Neutrophil (primary cell): Measurements from ENCODE around the gene TM9SF4.
A peak's percentile ranks its signal among the peaks of the same experiment; 100 is the strongest.

ENCODE experiments used
- H3K27ac ChIP-seq: fragments of 200-600 bp; sonication (generic); 2 replicates; pipeline ENCODE4 v1.5.1; 2016; ENCODE audit warnings: mild to moderate bottlenecking, moderate library complexity
- H3K27me3 ChIP-seq: fragments of 200-600 bp; sonication (generic); 2 replicates; pipeline ENCODE4 v1.6.0; 2016; ENCODE audit warnings: mild to moderate bottlenecking
- H3K36me3 ChIP-seq: fragments of 200-600 bp; sonication (generic); 2 replicates; pipeline ENCODE4 v1.5.1; 2017
- H3K4me1 ChIP-seq, 2 experiments: fragments of 200-600 bp in 1 of 2; sonication (generic) in 1 of 2; 1 replicate in 1 of 2; 2 replicates in 1 of 2; pipeline versions ENCODE4 v1.5.1 to v1.6.1; 2013 to 2016; ENCODE audit warnings: low read depth in 1 of 2, low read length in 1 of 2, mild to moderate bottlenecking in 1 of 2, moderate library complexity in 1 of 2; ENCODE audit not compliant: control insufficient read depth in 1 of 2, insufficient read depth in 1 of 2
- H3K4me3 ChIP-seq, 2 experiments: fragments of 200-600 bp in 1 of 2; sonication (generic) in 1 of 2; 1 replicate in 1 of 2; 2 replicates in 1 of 2; pipeline ENCODE4 v1.5.1; 2013 to 2016; ENCODE audit warnings: low read depth in 1 of 2, low read length in 1 of 2, mild to moderate bottlenecking in 1 of 2, moderate library complexity in 1 of 2
- H3K9me3 ChIP-seq: fragments of 200-600 bp; sonication (generic); 2 replicates; pipeline ENCODE4 v1.5.1; 2016
- CTCF ChIP-seq: fragments of 200-600 bp; sonication (generic); IDR thresholded peaks from 2 replicates; pipeline ENCODE4 v1.5.1; 2016; ENCODE audit warnings: antibody characterized with exemption

Gene TM9SF4

GRCh38 chr20:32153156-32153665, 43.7 kb downstream of the TM9SF4 start:
- Histone ChIP-seq H3K4me1 (peaks cover 15 to 16% of the 10 kb centered on the region in 2 experiments), H3K9me3 (no peaks in the 10 kb centered on the region), H3K27me3 (no peaks in the 10 kb centered on the region), H3K4me3 (no peak overlapping the region), H3K36me3 (peaks cover 77% of the 10 kb centered on the region), H3K27ac (no peak overlapping the region)
- TF ChIP-seq CTCF, result no peak

GRCh38 chr20:32153771-32154170, 44.3 kb downstream of the TM9SF4 start:
- no peaks in the 10 kb centered on the region for H3K9me3 ChIP-seq
- H3K36me3 ChIP-seq, result peaks cover 79% of the 10 kb centered on the region
- H3K27ac ChIP-seq, result peak overlapping the region; percentile 84
- H3K27me3 ChIP-seq, result no peaks in the 10 kb centered on the region
- peaks cover 15 to 16% of the 10 kb centered on the region in 2 experiments for H3K4me1 ChIP-seq
- H3K4me3 ChIP-seq, result no peak overlapping the region
- TF ChIP-seq CTCF, result no peak

- peaks cover 15 to 22% of the 10 kb centered on the region in 2 experiments for H3K4me1 ChIP-seq
- no peaks in the 10 kb centered on the region for H3K27me3 ChIP-seq
- peaks cover 79% of the 10 kb centered on the region for H3K36me3 ChIP-seq
- TF ChIP-seq CTCF, result peak; percentile 58
- H3K27ac ChIP-seq, result peak overlapping the region; percentile 84
- no peaks in the 10 kb centered on the region for H3K9me3 ChIP-seq
- H3K4me3 ChIP-seq, result peak overlapping the region in 1 of 2 experiments; percentile 15
Observed at GRCh38 chr20:32155017-32155981, 45.8 kb downstream of the TM9SF4 start.

GRCh38 chr20:32157611-32158010, 48.1 kb downstream of the TM9SF4 start:
- H3K27ac ChIP-seq, result no peak overlapping the region
- H3K9me3 ChIP-seq, result no peaks in the 10 kb centered on the region
- no peak overlapping the region for H3K4me3 ChIP-seq
- peaks cover 15 to 22% of the 10 kb centered on the region in 2 experiments for H3K4me1 ChIP-seq
- peaks cover 80% of the 10 kb centered on the region for H3K36me3 ChIP-seq
- no peaks in the 10 kb centered on the region for H3K27me3 ChIP-seq
- TF ChIP-seq CTCF, result no peak

GRCh38 chr20:32158351-32158750, 48.8 kb downstream of the TM9SF4 start:
- H3K27me3 ChIP-seq, result no peaks in the 10 kb centered on the region
- H3K36me3 ChIP-seq, result peaks cover 78% of the 10 kb centered on the region
- H3K9me3 ChIP-seq, result no peaks in the 10 kb centered on the region
- TF ChIP-seq CTCF, result no peak
- H3K27ac ChIP-seq, result no peak overlapping the region
- H3K4me1 ChIP-seq, result peaks cover 15 to 22% of the 10 kb centered on the region in 2 experiments
- no peak overlapping the region for H3K4me3 ChIP-seq
